ENCODE data around the gene ENTPD7.

DNA sequence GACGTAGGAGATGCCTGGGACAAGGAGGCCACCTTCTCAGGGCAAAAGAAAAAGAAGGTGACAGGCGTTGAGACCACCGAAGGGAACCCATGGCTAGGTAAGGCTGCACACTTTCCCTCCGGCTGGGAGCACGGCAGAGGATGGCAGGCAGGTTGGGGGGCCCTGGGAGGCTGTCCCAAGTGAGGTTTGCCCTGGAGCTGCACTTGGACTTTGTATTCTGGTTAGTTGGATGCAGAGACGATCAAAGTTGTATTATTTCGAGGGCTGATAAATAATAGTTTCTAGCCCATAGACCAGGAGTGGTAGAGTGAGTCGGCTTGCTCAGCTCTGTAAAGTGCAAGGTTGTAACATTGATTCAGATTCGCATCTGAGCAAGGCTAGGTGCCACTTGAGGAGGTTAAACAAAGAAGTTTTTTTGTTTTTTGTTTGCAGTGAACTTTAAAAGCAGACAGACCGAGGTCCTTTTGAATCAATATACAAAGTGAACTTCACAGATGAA lies 608 bp downstream of the ENTPD7 start:
- TF ChIP-seq, protein P1, sequence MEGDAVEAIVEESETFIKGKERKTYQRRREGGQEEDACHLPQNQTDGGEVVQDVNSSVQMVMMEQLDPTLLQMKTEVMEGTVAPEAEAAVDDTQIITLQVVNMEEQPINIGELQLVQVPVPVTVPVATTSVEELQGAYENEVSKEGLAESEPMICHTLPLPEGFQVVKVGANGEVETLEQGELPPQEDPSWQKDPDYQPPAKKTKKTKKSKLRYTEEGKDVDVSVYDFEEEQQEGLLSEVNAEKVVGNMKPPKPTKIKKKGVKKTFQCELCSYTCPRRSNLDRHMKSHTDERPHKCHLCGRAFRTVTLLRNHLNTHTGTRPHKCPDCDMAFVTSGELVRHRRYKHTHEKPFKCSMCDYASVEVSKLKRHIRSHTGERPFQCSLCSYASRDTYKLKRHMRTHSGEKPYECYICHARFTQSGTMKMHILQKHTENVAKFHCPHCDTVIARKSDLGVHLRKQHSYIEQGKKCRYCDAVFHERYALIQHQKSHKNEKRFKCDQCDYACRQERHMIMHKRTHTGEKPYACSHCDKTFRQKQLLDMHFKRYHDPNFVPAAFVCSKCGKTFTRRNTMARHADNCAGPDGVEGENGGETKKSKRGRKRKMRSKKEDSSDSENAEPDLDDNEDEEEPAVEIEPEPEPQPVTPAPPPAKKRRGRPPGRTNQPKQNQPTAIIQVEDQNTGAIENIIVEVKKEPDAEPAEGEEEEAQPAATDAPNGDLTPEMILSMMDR (IDR thresholded peaks at IDR 0.05), result no peak
- TF ChIP-seq EZH2 (IDR thresholded peaks at IDR 0.05; ENCODE audit: borderline replicate concordance, insufficient read depth, low read depth, low read length, poor library complexity, severe bottlenecking), result no peak

Data from B cell (primary cell).